Ovary (tissue), 9 donors: Measurements from ENCODE around the gene DCTN3. TPM values are rescaled to one million over a fixed set of nuclear protein-coding genes. Genes with fewer than 3 reads are reported as not detected.
"Not testable (repeated sequence)": the region's sequence is repeated elsewhere in the genome, so short reads cannot be mapped to it uniquely, and the experiment has no call there.

Source experiments
- DNase-seq, 5 donors: peaks; one replicate each; pipeline ENCODE4 v3.0.0-alpha.2; 2019 to 2020
- H3K27ac ChIP-seq, 2 donors: fragments of 200-600 bp; one replicate each; pipeline versions ENCODE4 v1.5.1 to v1.8.0; 2019 to 2022
- H3K27me3 ChIP-seq: fragments of 200-600 bp; one replicate; pipeline ENCODE4 v1.8.0; 2022
- H3K36me3 ChIP-seq: fragments of 200-600 bp; sonication (generic); one replicate; pipeline ENCODE4 v1.5.1; 2019
- H3K4me1 ChIP-seq: one replicate; pipeline ENCODE4 v1.8.1; 2013; ENCODE audit warnings: mild to moderate bottlenecking, moderate library complexity; ENCODE audit not compliant: insufficient read depth
- H3K4me3 ChIP-seq: fragments of 200-600 bp; sonication (generic); one replicate; pipeline ENCODE4 v1.5.1; 2017
- H3K9me3 ChIP-seq, 2 donors: fragments of 200-600 bp in 1 of 2; sonication (generic) in 1 of 2; one replicate each; pipeline versions ENCODE4 v1.5.1 to v1.8.1; 2013 to 2019; ENCODE audit warnings: mild to moderate bottlenecking in 1 of 2, moderate library complexity in 1 of 2
- CTCF ChIP-seq, 3 donors: fragments of 450-650 bp in 2 of 3; fragments of 200-600 bp in 1 of 3; IDR thresholded peaks; one replicate each; pipeline versions ENCODE4 v1.5.1 to v1.8.0; 2016 to 2022; ENCODE audit warnings: antibody characterized with exemption in 3 of 3, mild to moderate bottlenecking in 1 of 3
- EP300 ChIP-seq: sonication (generic); formaldehyde crosslinking; IDR thresholded peaks from one replicate; pipeline ENCODE4 v1.6.1; 2017; ENCODE audit warnings: antibody characterized with exemption
- POLR2A ChIP-seq: fragments of 450-650 bp; IDR thresholded peaks from one replicate; pipeline ENCODE4 v1.6.1; 2017; ENCODE audit warnings: antibody characterized with exemption, mild to moderate bottlenecking, moderate library complexity
- WGBS, 3 donors: extraction: QIAGEN DNeasy Blood & Tissue Kit in 1 of 3; methylation state at CpG; one replicate each; pipeline versions ENCODE4 v1.1.5 to v1.1.7; 2013 to 2017; 5-methylcytosine and 5-hydroxymethylcytosine counted together
- intact Hi-C, 4 donors: fragments of 100-400 bp; cut with DNase I; formaldehyde crosslinking; loops; one replicate each; pipeline versions ENCODE4 v1.11.0 to v1.15.1; 2022 to 2023
- polyA plus RNA-seq, 2 donors: library from polyadenylated mRNA; stranded (reverse); fragments of 200-250 nt in 1 of 2; fragments of 350-450 nt in 1 of 2; fragmentation: Illumina TruSeq in 1 of 2; extraction: RNeasy Lipid Tissue Mini Kit (QIAGEN cat#74804) in 1 of 2; gene quantifications; one replicate each; pipeline ENCODE4 v1.2.3, GENCODE V29; 2013 to 2014
- total RNA-seq, 7 donors: library from RNA; depleted of rRNA in 2 of 7; stranded (reverse); fragments of >200 nt in 2 of 7; fragmentation: NEBNext Ultra II Directional in 3 of 7; extraction: Animal tissue kit (Norgen Biotek cat#: 25700) in 3 of 7; gene quantifications; one replicate each; pipeline versions ENCODE4 v1.1.0 to v1.2.4, GENCODE V29; 2016 to 2023
- donor health status: DM: no; HTN: no; CAD: no; lungs with moderate emphysema.
- donor health status: DM: no; HTN: no; CAD: no.
- donor health status: Bipolar disorder and iron deficiency.
- donor health status: DM: yes; HTN: yes; CAD: no.
- donor health status: DM: no; HTN: no; CAD: no.
- donor health status: DM: yes; HTN: yes; CAD: no.

Gene DCTN3
- total and polyA plus RNA-seq, 9 donors: 56.4 to 106 (median 95.3) TPM

GRCh38 chr9:34646211-34647083 lies 26.2 kb upstream of the DCTN3 start, which contains the start of gene GALT:
Gene GALT, plus strand, starts transcription at chr9:34646675. Its CDS starts 30 bp downstream, at chr9:34646705.
- Histone ChIP-seq H3K27me3 (no peaks in the 10 kb centered on the region), H3K27ac (peak within 1 kb of the TSS; percentile 54 to 79), H3K4me1 (peaks cover 18% of the 10 kb centered on the region), H3K36me3 (no peaks in the 10 kb centered on the region), H3K9me3 (no peaks in the 10 kb centered on the region), H3K4me3 (peak within 1 kb of the TSS; percentile 82)
- peak; percentile 93 to 96 (median 95) for DNase-seq
- TF ChIP-seq CTCF (IDR thresholded peaks at IDR 0.05) (peak in 1 of 3 donors; percentile 64), EP300 (no peak)
- intact Hi-C loops: no loop called here
- 4 to 7% (median 6%) methylated on average over 30 to 43 of the region's 43 CpGs for WGBS, 3 donors

GRCh38 chr9:34644766-34645314 lies 24.5 kb upstream of the DCTN3 start:
- H3K9me3 ChIP-seq: no peaks in the 10 kb centered on the region
- H3K27ac ChIP-seq: no peak overlapping the region
- intact Hi-C loops: no loop called here
- H3K4me1 ChIP-seq: peaks cover 10% of the 10 kb centered on the region
- H3K36me3 ChIP-seq: no peaks in the 10 kb centered on the region
- H3K27me3 ChIP-seq: no peaks in the 10 kb centered on the region
- H3K4me3 ChIP-seq: no peak overlapping the region
- no peak for DNase-seq
- TF ChIP-seq EP300 (no peak), CTCF (IDR thresholded peaks at IDR 0.05) (no peak), POLR2A (no peak)

GRCh38 chr9:34642679-34643078 lies 22.4 kb upstream of the DCTN3 start:
- H3K27ac ChIP-seq: no peak overlapping the region
- TF ChIP-seq POLR2A: no peak
- no peak for TF ChIP-seq EP300
- TF ChIP-seq CTCF (IDR thresholded peaks at IDR 0.05): no peak
- no peaks in the 10 kb centered on the region for H3K9me3 ChIP-seq
- H3K36me3 ChIP-seq: no peaks in the 10 kb centered on the region
- DNase-seq: no peak
- intact Hi-C loops: no loop called here
- no peaks in the 10 kb centered on the region for H3K27me3 ChIP-seq
- 84 to 100% (median 94%) methylated on average over 1 of the region's 1 CpG for WGBS, 3 donors
- H3K4me1 ChIP-seq: peaks cover 12% of the 10 kb centered on the region
- H3K4me3 ChIP-seq: no peak overlapping the region

- H3K4me3 ChIP-seq, DNase-seq, H3K36me3 ChIP-seq, H3K27ac ChIP-seq, H3K9me3 ChIP-seq, H3K4me1 ChIP-seq, H3K27me3 ChIP-seq: not testable (repeated sequence)
- intact Hi-C loops: loop anchor here in 1 of 4 donors (5.0 kb wide), 1 partner anchor 63 kb away; no protein-coding TSS in a partner anchor
- 86 to 91% (median 89%) methylated on average over 8 of the region's 8 CpGs for whole genome bisulfite sequencing, 3 donors
These were observed 19.0 kb upstream of the DCTN3 start for GRCh38 chr9:34639322-34639721.

- peak overlapping the region; percentile 65 for H3K4me3 ChIP-seq
- no peaks in the 10 kb centered on the region for H3K27me3 ChIP-seq
- peak overlapping the region; percentile 15 to 77 for H3K27ac ChIP-seq
- peaks cover 8% of the 10 kb centered on the region for H3K4me1 ChIP-seq
- no peaks in the 10 kb centered on the region for H3K9me3 ChIP-seq
- intact Hi-C loops: loop anchor here in 1 of 4 donors (5.0 kb wide), 1 partner anchor 64 kb away; no protein-coding TSS in a partner anchor
- WGBS, 3 donors: 8 to 14% (median 10%) methylated on average over 7 of the region's 7 CpGs
- TF ChIP-seq POLR2A (no peak), CTCF (IDR thresholded peaks at IDR 0.05) (no peak), EP300 (no peak)
- no peak for DNase-seq
- H3K36me3 ChIP-seq: no peaks in the 10 kb centered on the region
These were observed 17.8 kb upstream of the DCTN3 start for GRCh38 chr9:34638138-34638445.
